GM21526 (cell line): ENCODE data around the gene AGMAT.

Experiments used
- ATAC-seq: cut with Tn5 transposase; IDR thresholded peaks from one replicate; pipeline ENCODE4 v1.9.1; 2021; ENCODE audit warnings: moderate library complexity; ENCODE audit not compliant: unreplicated experiment, low FRiP score

The AGMAT gene

GRCh38 chr1:15570861-15571260, 14.0 kb downstream of the AGMAT start:
- ATAC-seq = no peak

- ATAC-seq = no peak
These were observed 16.3 kb downstream of the AGMAT start for GRCh38 chr1:15568387-15569073.

GRCh38 chr1:15559189-15559810, 25.6 kb downstream of the AGMAT start:
- no peak for ATAC-seq

GRCh38 chr1:15558516-15558915, 26.3 kb downstream of the AGMAT start:
- ATAC-seq = no peak

- no peak for ATAC-seq
These were observed 27.3 kb downstream of the AGMAT start for GRCh38 chr1:15557594-15557993.

- ATAC-seq = no peak
These were observed 27.8 kb downstream of the AGMAT start for GRCh38 chr1:15557008-15557407.

- no peak for ATAC-seq
These were observed 34.3 kb downstream of the AGMAT start for GRCh38 chr1:15550573-15550972.

- no peak for ATAC-seq
These were observed 38.2 kb downstream of the AGMAT start for GRCh38 chr1:15546641-15547040.

GRCh38 chr1:15543589-15544568, 41.0 kb downstream of the AGMAT start:
- no peak for ATAC-seq

GRCh38 chr1:15543251-15543588, 41.6 kb downstream of the AGMAT start:
- ATAC-seq = no peak

- no peak for ATAC-seq
These were observed 42.2 kb downstream of the AGMAT start for GRCh38 chr1:15542388-15543250.

GRCh38 chr1:15541231-15541792, 43.5 kb downstream of the AGMAT start:
- no peak for ATAC-seq

- ATAC-seq = no peak
These were observed 44.7 kb downstream of the AGMAT start for GRCh38 chr1:15540186-15540585.

GRCh38 chr1:15538771-15539170, 46.1 kb downstream of the AGMAT start:
- ATAC-seq = no peak

GRCh38 chr1:15531682-15532081, 53.2 kb downstream of the AGMAT start:
- no peak for ATAC-seq

- no peak for ATAC-seq
These were observed 53.8 kb downstream of the AGMAT start for GRCh38 chr1:15531003-15531402.

GRCh38 chr1:15526490-15527339, 58.1 kb downstream of the AGMAT start, which contains the start of gene DNAJC16:
DNAJC16 (plus strand) TSS chr1:15526848; CDS start chr1:15529106, 2,258 bp downstream.
- ATAC-seq = peak; percentile 60

- no peak for ATAC-seq
These were observed 58.8 kb downstream of the AGMAT start for GRCh38 chr1:15526021-15526489.
